GM13976 (cell line): ENCODE results near the gene COL4A1.

Experiments
- DNase-seq: peaks from one replicate; pipeline ENCODE4 v3.0.0; 2012; ENCODE audit warnings: low spot score
- in situ Hi-C: fragments of 300-500 bp; cut with MboI; formaldehyde crosslinking; loops from one replicate; pipeline ENCODE4 v1.12.0; 2022; ENCODE audit warnings: low sequenced_read_pairs, mixed read lengths, inconsistent platforms; ENCODE audit not compliant: unreplicated experiment
- TF ChIP-seq, protein P1 (sequence below): IDR thresholded peaks from 2 replicates; pipeline ENCODE4 v1.5.1; 2012; ENCODE audit warnings: borderline replicate concordance, mild to moderate bottlenecking; ENCODE audit not compliant: insufficient read depth; ENCODE audit errors: extremely low read depth, missing control alignments, control extremely low read depth

COL4A1 gene

DNA sequence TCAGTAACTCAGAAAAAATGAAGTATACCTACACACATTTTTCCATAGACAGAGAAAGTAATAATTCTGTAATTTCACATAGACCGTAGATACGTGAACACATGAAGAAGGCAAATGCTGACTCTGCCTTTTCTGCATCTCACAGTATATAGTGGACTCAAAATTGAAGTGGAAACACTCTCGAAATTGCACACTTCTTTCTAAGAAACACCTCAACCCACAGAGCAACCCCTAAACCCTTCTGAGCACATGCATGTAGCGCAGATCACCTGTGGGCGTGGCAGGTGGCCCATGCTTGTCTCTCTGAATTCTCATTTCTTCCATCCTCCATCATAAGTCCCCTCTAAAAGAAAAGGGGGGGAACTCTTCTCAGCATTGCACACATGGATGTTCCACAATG is 34.7 kb downstream of the COL4A1 start:
- DNase-seq = no peak
- TF ChIP-seq, protein P1, sequence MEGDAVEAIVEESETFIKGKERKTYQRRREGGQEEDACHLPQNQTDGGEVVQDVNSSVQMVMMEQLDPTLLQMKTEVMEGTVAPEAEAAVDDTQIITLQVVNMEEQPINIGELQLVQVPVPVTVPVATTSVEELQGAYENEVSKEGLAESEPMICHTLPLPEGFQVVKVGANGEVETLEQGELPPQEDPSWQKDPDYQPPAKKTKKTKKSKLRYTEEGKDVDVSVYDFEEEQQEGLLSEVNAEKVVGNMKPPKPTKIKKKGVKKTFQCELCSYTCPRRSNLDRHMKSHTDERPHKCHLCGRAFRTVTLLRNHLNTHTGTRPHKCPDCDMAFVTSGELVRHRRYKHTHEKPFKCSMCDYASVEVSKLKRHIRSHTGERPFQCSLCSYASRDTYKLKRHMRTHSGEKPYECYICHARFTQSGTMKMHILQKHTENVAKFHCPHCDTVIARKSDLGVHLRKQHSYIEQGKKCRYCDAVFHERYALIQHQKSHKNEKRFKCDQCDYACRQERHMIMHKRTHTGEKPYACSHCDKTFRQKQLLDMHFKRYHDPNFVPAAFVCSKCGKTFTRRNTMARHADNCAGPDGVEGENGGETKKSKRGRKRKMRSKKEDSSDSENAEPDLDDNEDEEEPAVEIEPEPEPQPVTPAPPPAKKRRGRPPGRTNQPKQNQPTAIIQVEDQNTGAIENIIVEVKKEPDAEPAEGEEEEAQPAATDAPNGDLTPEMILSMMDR = no peak
- in situ Hi-C loops = no loop called here

DNA sequence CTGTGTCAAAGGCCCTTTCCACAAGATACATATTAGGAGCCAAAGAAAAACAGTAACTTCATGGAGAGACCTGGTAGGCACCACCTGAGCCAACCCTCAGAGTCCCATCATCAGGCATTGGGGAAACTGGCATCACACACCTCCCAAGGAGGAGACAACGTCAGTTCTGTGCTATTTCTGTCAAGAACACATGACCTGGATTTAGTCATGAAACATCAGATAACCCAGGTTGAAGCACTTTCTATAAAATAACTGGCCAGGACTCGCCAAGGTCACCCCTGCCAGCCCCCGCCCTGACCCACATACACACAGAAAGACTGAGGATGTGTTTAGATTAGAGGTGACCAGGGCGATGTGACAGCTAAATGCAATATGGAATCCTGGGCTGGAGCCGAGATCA is 35.6 kb downstream of the COL4A1 start:
- no peak for DNase-seq
- in situ Hi-C loops = no loop called here
- TF ChIP-seq, protein P1 = no peak

DNA sequence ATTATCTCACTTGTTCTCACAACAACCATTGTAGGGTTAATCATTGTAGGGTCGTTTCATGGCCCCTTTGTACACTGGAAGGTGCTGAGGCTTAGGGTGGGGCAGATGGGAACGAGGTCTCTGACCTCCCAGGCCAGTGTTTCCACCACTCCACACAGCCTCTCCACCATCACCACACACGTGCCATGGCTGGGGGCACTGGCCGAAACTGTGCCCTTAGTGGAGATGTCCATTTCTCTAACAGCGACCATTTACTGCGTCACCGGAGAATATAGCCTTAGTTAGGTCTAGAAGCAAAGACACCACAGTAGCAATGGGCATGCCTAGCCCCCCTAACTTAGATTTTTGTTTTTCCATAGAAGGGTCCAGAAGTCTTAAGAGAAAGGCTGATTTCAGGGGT is 36.5 kb downstream of the COL4A1 start:
- in situ Hi-C loops = no loop called here
- DNase-seq = no peak
- TF ChIP-seq, protein P1 = no peak

DNA sequence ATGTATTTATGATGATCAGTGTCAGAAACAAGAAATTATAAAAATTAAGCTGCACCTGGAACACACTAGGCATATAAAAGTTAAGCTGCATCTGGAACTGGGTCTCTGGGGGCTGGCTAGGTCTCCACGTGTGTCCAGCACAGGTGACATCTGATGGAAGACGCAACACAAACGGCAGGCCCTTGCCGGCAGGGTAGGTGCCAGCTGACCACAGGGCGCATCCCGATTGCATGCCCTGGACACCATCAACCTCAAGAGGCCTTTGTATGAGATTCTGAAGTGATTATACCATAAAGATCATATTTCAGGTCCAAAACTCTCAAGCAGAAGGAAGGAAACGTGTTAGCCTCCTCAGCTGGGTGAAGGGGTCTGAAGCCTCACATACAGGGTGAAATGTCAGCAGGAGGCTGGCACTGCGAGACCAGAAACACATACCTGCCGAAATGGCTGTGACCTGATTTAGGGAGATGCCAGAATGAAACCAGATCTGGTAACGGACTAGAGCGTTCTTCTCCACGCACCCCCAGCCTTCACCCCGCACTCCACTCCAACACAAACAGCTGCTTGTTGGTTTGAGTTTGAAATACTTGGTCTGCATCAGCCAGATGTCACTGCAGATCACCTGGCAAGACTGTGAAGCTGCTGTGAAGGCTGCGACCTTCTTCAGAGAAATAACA is 37.3 kb downstream of the COL4A1 start:
- TF ChIP-seq, protein P1 = no peak
- in situ Hi-C loops = no loop called here
- DNase-seq = no peak

DNA sequence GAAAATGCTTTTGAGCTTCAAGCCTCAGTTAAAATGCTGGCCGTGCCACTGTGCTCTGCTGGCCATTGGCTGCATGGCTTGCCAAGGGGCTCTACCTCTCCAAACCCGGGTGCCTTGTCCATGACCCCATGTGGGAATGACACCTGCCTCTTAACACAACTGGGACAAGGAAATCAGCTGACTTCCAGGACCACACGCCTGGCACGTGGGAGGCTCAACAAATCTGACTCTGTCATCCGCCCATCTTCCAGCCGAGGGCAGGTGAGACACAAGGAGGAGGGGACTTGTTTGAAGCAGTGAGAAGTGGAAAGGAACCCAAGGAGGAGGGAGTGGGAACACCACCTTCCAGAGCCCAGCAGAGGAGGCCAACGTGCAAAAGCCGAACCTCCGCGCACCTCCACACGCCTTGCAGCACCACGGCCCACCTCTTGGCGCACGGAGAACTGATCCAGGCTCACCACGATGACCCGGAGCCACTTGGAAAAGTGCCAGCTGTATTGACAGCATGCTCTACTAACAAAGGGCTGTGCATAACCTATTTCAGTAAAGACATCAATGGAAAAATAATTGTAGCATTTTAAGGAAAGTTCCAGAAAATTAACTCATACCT is 38.3 kb downstream of the COL4A1 start:
- TF ChIP-seq, protein P1 = no peak
- no peak for DNase-seq
- in situ Hi-C loops = no loop called here

DNA sequence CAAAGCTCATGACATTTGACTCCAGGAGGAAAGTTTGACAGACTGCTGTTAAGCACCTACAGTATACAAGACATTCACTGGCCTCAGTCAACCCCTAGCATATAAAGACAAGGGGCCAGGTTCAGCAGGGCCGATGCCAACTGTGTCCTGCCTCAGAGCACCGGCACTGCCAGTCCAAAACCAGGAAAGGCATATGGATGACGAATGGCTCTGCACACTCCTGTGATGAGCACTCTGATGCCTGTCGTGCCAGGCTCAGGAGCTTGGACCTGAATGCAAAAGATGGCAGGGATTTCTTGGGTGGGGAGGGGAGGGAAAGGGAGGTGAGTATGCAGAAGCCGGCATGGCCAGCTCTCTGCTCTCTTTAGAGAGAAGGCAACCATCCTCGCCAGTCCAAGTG is 38.9 kb downstream of the COL4A1 start:
- no peak for DNase-seq
- TF ChIP-seq, protein P1 = no peak
- in situ Hi-C loops = no loop called here
